D721Med (cell line): Measurements from ENCODE around the gene COX8C.

ENCODE experiments used
- DNase-seq: peaks from one replicate; pipeline ENCODE4 v3.0.0; 2011; ENCODE audit warnings: low spot score; ENCODE audit not compliant: insufficient read length
- FAIRE-seq: peaks from 2 replicates; lab custom pipeline; 2011; peaks lifted over from hg19 to GRCh38; lab: Jason Lieb, UNC
- CTCF ChIP-seq: IDR thresholded peaks from 2 replicates; pipeline ENCODE4 v1.5.1; 2012; ENCODE audit warnings: mild to moderate bottlenecking, control low read depth; ENCODE audit not compliant: insufficient read depth; ENCODE audit errors: missing control alignments

The COX8C gene

GRCh38 chr14:93316716-93317115 lies 30.3 kb upstream of the COX8C start:
- TF ChIP-seq CTCF: no peak
- DNase-seq: no peak
- no peak for FAIRE-seq

- no peak for FAIRE-seq
- no peak for DNase-seq
- no peak for TF ChIP-seq CTCF
Observed at GRCh38 chr14:93317210-93317874, 29.6 kb upstream of the COX8C start.

- FAIRE-seq (no peak), DNase-seq (no peak)
- TF ChIP-seq CTCF: no peak
Observed at GRCh38 chr14:93317875-93318807, 28.8 kb upstream of the COX8C start.

- no peak for TF ChIP-seq CTCF
- no peak for DNase-seq
- no peak for FAIRE-seq
Observed at GRCh38 chr14:93318927-93319326, 28.1 kb upstream of the COX8C start.

- no peak for TF ChIP-seq CTCF
- DNase-seq: no peak
- FAIRE-seq: no peak
Observed at GRCh38 chr14:93319494-93319893, 27.5 kb upstream of the COX8C start.

- DNase-seq (no peak), FAIRE-seq (no peak)
- TF ChIP-seq CTCF: no peak
Observed at GRCh38 chr14:93319958-93320357, 27.0 kb upstream of the COX8C start.
